C1 segment of cervical spinal cord (tissue), 14 donors: Measurements from ENCODE around the gene GPR153.

ENCODE experiments used
- DNase-seq, 14 donors: peaks; one replicate each; lab custom pipeline; 2025; lab: John Stamatoyannopoulos, UW

Gene GPR153

DNA sequence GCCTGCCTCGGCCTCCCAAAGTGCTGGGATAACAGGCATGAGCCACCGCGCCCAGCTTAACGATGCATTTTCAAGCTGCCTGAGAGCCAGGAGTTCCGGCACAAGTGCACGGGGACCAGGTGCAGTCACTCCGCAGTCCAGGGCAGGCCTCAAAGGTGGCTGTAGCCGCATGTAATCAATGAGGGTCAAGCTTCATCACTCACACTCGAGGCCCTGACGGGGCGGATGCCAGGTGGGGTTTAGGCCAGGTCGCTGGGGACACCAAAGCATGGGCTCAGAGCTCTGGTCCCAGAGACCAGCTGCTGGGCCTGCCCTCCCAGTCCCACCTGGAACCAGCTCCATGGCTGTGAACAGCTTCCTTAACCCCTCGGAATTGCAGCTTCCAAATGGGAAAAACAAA is 26.1 kb upstream of the GPR153 start:
- DNase-seq, result no peak

DNA sequence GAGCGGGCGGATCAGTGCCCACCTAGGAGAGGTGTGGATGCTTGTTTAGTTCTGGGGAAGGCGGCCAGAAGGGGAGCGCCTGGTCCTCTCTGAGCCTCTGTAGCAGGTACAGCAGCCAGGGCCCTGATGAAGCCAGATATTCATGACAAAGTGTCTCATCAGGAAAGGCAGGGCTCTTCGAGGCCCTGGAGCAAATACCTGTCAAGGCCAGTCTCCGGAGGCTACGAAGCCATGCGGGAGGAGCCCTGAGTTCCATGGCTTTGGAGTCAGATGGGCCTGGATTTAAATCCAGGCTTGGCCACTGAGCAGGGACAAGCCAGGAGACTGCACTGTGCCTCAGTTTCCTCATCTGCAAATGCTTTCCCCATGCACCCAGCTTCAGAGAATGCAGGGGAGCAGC is 25.4 kb upstream of the GPR153 start:
- DNase-seq, result no peak

DNA sequence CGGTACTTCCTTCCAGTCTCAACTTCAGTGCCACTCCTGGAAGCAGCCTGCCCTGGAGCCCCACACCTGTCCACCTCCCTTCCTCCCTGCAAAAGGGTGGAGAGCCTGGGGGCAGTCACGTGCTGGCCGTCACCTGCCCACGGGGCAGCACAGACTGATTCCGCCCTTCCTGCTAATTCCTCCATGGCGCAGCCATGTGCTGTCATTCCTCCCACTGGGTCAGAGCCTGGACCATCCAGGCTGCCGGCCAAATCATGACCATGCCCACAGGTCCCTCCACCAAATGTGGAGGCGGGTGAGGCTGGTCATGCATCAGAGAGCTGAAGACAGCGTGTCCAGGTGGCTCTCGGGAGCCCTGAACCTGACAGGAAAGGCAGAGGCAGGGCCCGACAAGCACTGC is 24.4 kb upstream of the GPR153 start:
- peak in 2 of 14 donors; percentile 13 to 66 for DNase-seq

DNA sequence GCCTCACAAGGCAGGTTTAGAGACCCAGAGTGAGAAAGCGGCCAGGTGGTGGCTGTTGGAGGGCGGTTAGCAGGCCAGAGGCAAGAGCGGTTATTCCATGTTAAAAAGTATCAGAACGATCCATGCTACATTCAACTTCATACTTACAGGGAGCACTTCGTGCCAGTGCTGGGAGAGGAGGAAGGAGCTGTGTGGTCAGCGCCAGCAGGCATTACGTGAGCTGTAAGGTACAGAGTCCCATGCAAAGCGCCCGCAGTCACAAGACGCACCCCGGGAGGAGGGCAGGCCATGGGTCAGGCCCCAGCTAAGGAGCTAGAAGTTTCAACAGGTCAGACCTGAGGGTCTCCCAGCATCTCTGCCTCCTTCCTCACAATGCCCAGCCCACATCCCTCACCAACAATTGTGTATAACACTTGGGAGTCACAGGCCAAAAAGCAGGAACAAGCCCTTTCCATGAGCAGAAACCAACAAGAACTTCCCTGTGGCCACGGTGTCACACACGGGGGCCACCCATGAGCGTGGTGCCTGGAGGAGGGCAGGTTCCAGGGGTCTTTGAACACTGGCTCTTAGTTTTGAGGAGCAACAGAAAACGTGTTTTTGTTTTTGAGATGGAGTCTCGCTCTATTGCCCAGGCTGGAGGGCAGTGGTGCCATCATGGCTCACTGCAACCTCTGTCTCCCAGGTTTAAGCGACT is 21.8 kb upstream of the GPR153 start:
- DNase-seq, result no peak

DNA sequence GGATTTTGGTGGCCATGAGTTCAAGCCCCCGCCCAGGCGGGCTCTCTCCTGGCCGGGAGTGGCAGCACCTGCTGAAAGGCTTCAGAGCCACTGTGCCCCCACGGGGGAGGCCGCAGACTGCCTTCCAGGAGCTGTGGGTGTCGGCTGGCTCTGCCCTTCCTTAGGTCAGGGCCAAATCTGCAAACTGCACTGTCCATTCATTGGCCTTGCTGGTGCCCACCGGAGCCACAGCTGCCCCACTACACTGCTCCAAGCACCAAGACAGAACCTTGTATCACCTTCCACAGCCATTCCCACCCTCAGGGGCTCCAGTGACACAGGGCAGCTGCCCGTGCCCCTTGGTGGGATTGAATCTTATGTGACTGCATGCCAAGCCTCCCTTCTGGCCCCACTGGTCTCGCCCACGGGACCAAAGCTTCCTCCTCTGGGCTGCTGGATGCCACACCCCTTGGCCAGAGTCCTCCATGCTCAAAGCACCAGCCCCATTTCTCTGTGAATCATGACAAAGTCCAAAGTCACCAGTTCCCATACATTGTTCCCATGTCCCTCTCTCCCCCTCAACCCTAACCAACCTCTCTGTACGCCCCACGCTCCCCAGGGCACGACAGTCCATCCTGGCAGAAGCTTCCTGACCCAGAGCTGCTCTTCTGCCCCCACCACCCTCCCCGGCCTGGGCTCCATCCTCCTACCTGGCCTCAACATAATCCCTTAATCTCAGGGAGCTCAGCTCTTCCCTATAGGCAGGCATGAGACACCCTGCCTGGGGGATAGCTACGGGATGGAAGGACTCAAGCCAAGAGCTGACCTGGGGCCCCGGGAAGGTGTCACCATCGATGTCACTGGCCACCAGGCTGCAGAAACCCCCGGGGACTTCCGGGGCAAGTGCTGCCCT is 20.9 kb upstream of the GPR153 start:
- DNase-seq, result no peak

DNA sequence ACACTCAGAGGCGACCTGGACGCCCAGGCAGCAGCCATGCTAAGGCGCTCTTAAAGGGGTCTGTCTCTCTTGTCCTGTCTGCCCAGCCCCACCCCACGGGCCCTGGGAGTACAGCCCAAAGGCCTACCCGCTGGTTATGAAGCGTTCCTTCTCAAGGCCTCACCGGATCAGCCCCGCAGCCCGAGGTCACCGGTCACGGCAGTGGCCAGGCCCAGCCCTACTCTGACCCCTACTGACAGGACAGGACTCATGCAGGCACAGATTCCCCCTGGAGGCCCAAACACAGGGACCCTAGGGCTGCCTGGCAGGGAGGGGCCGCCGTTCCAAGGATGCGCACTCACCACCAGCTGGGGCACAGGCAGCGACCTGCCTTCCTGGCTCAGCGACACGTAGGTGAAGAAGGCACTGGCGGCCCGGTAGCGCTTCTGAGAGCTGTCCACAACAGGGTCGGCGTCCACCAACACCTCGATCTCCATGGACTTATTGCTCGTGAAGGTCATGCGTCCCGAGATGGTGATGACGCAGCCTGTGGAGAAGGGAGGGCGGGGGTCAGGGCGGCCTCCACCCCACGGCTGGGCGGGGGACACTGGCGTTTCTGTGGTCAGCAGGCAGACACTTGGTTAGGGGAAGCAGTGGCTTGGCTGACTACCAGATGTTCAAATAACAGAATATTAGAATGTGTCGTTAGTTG is 20.0 kb upstream of the GPR153 start:
- DNase-seq, result no peak

DNA sequence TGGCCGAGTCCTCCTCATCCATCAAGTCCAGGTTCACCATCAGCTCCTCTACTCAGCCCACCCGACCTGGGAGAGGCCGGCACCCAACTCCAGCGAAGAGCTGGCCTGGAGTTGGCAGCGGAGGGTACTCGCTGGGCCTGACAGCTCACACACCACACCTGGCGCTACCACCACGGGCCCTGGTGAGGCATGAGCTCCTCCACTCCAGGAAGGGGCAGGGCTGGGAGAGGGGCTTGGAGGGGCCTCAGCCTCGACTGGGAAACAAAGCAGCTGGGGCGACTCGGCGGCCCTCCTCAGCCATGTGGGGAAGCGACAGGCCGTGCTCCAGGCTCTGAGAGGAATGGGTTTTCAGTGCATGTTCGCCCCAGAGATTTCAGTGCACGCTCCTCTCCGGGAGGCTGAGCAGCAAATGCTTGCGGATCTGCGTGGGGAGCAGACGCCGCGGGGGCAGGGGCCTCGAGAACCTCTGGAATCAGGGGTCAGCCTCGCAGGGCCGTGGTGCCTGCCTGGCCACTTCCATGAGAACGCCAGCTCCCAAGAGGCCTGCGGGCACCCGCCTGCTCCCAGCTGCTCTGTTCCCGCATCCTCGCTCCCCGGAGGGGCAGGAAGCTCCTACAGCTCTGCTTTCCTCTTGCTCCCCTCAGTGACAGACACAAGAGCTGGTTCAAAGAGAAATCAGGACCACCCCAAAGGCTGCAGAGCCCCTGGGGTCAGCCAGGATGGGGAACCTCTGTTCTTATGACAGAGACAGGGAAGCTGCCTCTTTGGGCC is 18.9 kb upstream of the GPR153 start:
- no peak for DNase-seq

DNA sequence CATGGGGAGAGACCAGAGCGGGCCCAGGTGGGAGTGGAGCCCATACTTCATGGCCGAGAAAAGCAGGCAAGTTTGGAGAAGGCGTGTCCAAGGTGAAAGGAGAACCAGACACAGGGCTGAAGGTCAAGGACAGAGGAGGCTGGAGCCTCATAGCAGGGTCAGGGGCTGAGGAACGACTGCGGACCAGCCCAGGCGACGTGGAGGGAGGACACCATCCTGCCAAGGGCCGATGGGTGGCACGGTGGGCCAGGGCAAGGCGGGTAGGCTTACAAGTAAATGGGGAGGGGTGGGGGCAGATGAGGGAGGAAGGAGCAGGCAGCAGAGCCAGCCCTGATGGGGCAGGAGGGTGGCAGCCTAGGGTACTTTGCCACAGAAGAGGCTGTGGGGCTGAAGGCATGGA is 18.2 kb upstream of the GPR153 start:
- no peak for DNase-seq

DNA sequence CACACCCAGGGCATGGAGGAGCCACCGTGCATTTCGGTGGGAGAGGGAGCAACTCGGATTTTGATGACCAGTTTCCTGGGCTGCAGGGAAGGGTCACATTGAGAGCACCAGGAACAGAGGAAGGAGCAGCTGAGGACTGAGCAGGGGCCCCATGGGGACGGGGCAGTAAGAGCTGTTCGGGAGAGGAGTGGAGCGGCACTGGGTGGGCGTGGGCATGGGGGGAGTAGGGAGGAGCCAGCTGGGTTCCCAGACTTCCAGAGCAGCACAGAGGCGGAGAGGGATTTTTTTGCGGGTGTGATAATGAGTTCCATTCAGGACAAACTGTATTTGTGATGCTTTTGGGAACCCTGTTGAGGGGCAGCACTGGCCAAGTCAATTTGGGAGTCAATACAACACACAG is 17.4 kb upstream of the GPR153 start:
- DNase-seq, result no peak

DNA sequence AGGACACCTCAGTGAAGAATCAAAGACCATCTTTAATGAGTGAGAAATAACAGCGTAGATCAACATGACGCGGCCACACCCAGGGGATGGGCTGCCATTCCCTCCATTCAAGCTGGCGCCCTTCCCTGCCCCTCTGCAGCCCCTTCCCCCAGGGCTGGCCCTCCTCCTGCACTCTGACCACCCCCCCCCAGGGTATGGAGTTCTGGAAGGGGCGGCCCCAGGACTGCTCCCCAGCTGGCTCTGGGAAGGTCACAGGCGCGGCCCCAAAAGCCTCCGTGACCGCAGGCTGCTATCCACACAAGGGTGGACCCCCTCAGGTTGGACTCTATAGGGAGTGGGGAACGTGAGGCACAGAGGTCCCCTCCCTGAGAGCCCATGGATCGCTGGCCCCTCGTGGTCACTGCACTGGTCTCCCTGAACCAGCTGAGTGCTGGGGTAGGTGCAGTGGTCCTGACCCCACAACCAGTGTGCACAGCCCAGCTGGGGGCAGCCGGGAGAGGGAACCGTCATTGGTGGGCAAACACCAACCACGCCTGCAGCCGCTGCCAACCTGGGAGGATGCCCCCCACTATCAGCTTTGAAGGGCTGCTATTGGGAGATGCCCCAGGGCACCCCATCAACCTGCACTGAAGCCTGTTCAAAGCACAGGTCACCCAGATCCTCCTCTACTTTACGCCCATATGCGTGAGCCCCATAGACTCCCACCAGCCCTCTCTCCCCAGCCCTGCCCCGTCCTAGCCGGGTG is 16.1 kb upstream of the GPR153 start:
- DNase-seq, result no peak

DNA sequence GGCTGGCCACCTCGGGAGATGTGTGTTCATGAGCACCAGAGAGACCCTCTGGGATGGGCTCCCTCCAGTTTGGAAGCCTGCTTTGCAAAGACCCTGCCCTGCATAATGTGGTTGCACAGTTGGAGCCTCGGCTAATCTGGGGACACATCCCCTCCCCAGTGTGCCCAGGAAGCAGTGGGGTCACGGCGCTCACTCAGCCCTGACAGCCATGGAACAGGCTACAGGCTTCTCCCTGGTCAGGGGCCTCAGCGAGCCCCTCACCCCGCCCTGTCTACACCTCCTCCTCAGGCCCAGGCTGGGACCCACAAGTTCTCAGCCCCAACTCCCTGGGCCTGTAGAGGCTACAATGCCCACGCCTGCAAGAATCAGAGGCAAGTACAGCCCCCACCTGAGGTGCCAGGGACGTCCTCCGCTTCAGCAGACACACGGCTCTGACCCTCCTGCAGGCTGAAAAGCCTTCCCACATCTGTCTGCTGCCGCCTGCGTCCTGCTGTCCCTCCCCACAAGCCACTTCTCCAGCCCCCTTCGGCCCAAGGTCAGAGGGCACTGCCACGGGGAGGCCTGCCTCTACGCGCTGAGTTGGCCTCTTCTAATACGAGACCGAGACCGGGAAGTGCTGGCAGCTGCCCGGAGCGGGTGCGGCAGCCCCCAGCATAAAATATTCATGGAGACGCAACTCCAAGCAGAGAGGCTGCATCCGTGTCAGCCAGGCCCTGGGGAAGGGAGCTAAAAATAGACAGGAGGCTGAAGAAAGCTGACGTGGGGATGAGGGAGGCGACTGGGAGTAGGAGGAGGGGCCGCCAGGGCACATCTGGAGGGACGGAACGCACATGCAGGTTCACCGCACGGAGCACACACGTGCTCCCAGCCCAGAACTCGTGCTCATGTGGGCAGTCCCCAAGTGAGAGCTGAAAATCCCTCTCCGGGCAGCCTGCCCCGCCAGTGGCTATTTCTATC is 15.2 kb upstream of the GPR153 start:
- no peak for DNase-seq

DNA sequence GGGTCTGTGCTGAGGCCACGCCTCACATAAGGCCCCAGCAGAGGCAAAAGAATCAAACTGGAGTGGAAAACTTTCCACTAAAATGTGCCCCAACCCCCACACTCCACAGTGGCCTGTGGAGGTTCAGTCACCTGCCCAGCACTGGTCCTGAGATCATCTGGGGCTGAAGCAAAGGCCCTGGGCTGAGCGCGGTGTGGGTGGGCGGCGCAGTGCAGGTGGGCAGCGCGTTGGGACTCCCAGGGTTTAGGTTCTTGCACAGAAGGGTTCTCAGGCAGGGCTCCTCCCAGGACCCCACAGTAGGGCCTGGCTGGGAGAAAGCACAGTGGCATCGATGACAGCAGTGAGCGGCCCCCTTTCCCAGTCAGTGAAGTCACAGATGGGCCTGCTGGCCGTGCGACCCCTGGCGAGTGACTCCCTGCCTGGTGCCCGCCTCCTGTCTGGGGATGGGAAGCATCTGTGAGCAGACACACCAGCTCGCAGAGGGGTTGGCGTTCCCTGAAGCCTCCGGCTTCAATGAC is 13.8 kb upstream of the GPR153 start:
- no peak for DNase-seq

DNA sequence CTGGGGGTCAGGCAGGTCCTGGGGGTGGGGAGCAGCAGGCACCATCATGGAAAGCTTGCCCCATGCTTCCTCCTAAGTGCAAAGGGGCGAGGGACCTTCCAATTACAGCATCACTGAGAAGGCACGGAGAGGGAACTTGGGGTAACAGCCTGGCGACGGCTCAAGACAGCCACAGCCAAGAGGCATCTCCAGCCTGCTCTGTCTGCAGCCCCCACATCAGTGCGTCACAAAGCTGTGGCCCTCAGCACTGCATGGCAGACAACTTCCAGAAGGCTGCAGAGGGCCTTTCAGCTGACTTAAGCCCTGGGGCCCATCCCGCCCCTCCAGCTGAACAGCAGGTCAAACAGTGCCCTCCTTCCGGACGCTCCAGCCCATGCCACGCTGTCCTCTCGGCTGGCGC is 13.2 kb upstream of the GPR153 start:
- no peak for DNase-seq

DNA sequence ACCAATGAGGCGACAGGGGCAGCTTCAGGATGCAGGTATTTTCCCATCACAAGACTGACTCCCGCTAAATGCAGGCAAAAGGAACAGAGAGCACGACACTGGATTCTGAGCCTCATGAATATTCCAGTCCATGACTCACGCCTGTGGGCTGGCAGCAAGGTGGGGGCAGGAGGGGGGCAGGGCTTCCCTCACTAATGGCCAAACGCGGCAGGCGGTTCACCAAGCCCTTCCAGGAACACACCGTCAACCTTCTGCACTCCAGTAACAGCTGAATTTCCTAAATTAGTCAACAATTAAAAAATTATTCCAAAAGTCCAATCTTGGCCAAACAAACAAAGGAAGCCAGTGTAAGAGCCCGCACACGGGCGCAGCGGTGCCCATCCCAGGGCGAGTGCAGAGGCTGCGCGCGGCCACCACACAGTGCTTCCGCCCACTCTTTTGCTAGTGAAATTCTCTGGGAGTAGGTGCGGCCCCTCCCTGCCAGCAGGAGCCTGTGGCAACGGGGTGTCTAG is 12.5 kb upstream of the GPR153 start:
- peak in 10 of 14 donors; percentile 12 to 83 (median 21) for DNase-seq

DNA sequence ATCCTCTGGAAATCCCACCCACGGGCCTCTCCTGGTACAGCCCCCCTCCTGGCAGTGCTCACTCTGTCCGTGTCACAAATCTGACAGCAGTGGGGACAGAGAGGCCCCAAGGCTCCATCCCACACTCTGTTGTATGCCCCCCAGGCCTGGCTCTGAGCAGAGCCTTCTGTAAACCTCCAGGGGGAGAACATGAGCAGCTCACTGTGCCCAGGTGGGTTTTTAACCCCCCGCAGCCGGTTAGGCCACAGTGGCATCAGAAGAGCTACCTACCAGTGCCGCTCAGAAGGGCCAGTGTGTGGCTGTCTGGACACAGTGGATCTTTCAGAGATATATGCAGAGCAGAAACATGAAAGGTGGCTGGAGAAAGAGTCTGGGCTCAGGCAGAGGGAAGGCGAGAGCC is 12.0 kb upstream of the GPR153 start:
- no peak for DNase-seq

DNA sequence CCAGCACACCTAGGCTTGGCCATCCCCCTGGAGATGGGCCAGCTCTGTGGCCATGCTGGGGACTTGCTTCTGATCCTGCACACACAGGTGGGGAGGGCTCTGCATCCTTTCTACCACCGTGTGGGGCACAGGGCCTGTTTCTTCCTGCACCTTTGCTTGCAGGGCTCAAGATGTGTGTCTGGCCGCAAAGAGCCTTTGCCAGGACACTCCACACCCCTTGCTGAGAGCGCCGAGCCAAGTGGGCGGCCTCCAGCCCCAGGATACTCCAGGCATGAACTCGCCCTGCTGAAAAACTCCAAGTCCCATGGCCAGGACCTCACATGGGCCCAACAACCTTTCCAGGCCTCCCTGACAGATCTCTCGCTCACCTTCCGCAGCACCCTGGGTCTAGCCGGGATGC is 11.6 kb upstream of the GPR153 start:
- DNase-seq, result no peak

DNA sequence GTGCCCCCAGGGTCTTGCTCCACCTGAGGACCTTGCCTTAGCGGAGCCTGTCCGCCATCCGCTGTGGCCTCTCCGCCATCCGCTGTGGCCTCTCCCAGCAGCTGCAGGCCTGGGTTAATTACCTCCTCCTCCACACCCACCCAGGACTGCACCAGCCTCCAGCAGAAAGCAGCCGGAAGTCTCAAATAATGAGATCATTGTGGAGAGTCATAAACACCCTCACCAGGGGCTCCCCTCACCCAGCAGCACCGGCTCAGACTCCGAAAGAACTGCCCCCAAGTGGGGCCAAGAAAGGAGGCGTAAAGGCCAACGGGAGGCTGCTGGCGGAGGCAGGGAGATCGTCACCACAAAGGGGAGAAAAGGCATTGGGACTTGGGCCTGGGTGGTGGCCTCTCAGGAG is 10.7 kb upstream of the GPR153 start:
- DNase-seq, result no peak

DNA sequence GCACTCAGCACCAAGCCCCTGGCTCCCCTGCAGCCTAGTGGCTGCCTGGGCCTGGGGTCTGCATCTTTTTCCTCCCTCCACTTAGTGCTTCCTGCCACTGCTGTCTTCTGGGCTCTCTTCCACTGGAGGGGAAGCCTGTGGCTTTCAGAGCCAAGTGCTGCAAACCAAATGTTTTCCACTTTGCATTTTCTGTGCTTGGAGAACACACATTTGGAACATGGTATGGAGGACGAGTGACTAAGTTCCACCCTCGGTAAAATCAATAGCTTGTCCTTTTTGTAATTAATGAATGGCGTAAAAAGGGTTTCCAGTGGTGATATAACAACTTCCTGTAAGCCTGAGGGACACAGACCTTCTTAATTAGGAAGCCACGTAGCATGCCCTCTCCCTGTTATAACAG is 10.1 kb upstream of the GPR153 start:
- no peak for DNase-seq

DNA sequence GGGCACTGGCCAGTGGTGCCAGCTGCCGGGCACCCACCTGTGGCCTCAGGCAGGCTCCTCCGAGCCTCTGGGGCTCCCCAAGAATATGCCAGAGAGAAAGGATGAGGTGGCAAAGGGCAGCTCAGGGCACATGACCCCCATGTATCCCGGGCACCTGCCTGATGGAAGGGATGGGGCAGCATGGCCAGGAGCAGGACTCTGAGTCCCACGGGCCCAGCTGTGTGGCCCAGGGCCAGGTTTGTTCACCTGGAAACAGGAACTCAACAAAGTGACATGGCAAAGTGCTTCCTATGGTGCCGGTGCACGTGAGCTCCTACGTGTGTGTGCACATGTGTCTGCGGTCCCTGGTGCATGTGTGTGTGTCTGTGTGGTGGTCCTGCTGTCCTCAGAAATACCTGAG is 9.5 kb upstream of the GPR153 start:
- DNase-seq, result no peak
